ENCODE data around the gene PCSK2. TPM values are rescaled to one million over a fixed set of nuclear protein-coding genes. Genes with fewer than 3 reads are reported as not detected.

PCSK2 gene
- total and polyA plus RNA-seq, 4 donors: 0.13 to 2.2 TPM; not detected in 2

GRCh38 chr20:17287503-17287902 lies 60.7 kb downstream of the PCSK2 start:
- intact Hi-C loops (cut with DNase I): no loop called here
- Histone ChIP-seq H3K27me3 (ENCODE audit: control insufficient read depth in 1 of 2, insufficient read depth in 2 of 2, low read length in 1 of 2) (no peaks in the 10 kb centered on the region), H3K36me3 (ENCODE audit: control insufficient read depth in 1 of 2, insufficient read depth in 2 of 2, low read length in 1 of 2) (no peaks in the 10 kb centered on the region), H3K4me3 (ENCODE audit: low read length in 2 of 2) (no peak overlapping the region), H3K4me1 (ENCODE audit: control insufficient read depth in 1 of 2, insufficient read depth in 2 of 2, low read length in 2 of 2) (no peaks in the 10 kb centered on the region), H3K9me3 (ENCODE audit: control insufficient read depth, low read length) (no peaks in the 10 kb centered on the region), H3K27ac (ENCODE audit: low read depth in 1 of 2, low read length in 2 of 2) (no peak overlapping the region)
- 67 to 86% methylated on average over 2 of the region's 2 CpGs for WGBS, 2 donors
- ATAC-seq (ENCODE audit: low FRiP score) (no peak), DNase-seq (no peak)

GRCh38 chr20:17287998-17288397 lies 61.2 kb downstream of the PCSK2 start:
- WGBS, 2 donors: 83 to 84% methylated on average over 3 of the region's 3 CpGs
- no peak for ATAC-seq (ENCODE audit: low FRiP score)
- Histone ChIP-seq H3K9me3 (ENCODE audit: control insufficient read depth, low read length) (no peaks in the 10 kb centered on the region), H3K4me1 (ENCODE audit: control insufficient read depth in 1 of 2, insufficient read depth in 2 of 2, low read length in 2 of 2) (no peaks in the 10 kb centered on the region), H3K27ac (ENCODE audit: low read depth in 1 of 2, low read length in 2 of 2) (no peak overlapping the region), H3K4me3 (ENCODE audit: low read length in 2 of 2) (no peak overlapping the region), H3K27me3 (ENCODE audit: control insufficient read depth in 1 of 2, insufficient read depth in 2 of 2, low read length in 1 of 2) (no peaks in the 10 kb centered on the region), H3K36me3 (ENCODE audit: control insufficient read depth in 1 of 2, insufficient read depth in 2 of 2, low read length in 1 of 2) (no peaks in the 10 kb centered on the region)
- no peak for DNase-seq
- intact Hi-C loops (cut with DNase I): no loop called here

DNA sequence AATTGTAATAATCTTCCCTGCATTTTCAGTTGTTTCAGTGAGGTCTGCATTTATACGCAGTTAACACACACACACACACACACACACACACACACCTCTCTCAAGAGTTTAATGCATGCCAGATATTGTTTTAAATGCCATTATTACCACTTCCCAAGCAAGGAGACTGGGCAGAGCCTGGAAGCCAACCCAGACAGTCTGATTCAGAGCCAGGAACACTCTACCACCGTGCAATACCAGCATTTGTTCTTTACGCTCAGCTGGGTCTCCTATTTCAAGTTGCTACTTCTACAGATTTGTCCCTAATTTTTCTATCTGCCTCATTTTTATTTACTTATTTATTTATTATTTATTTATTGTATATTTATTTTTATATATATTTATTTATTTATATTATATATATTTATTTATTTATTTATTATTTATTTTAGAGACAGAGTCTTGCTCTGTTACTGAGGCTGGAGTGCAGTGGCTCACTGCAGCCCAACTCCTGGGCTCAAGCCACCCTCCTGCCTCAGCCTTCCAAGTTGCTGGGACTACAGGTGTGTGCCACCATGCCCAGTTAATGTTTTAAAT lies 68.4 kb downstream of the PCSK2 start:
- ATAC-seq (ENCODE audit: low FRiP score): no peak
- Histone ChIP-seq H3K4me3 (ENCODE audit: low read length in 2 of 2) (no peak overlapping the region), H3K27me3 (ENCODE audit: control insufficient read depth in 1 of 2, insufficient read depth in 2 of 2, low read length in 1 of 2) (no peaks in the 10 kb centered on the region), H3K4me1 (ENCODE audit: control insufficient read depth in 1 of 2, insufficient read depth in 2 of 2, low read length in 2 of 2) (no peaks in the 10 kb centered on the region), H3K36me3 (ENCODE audit: control insufficient read depth in 1 of 2, insufficient read depth in 2 of 2, low read length in 1 of 2) (no peaks in the 10 kb centered on the region), H3K9me3 (ENCODE audit: control insufficient read depth, low read length) (no peaks in the 10 kb centered on the region), H3K27ac (ENCODE audit: low read depth in 1 of 2, low read length in 2 of 2) (no peak overlapping the region)
- 33 to 38% methylated on average over 3 of the region's 3 CpGs for WGBS, 2 donors
- no peak for DNase-seq
- intact Hi-C loops (cut with DNase I): no loop called here

DNA sequence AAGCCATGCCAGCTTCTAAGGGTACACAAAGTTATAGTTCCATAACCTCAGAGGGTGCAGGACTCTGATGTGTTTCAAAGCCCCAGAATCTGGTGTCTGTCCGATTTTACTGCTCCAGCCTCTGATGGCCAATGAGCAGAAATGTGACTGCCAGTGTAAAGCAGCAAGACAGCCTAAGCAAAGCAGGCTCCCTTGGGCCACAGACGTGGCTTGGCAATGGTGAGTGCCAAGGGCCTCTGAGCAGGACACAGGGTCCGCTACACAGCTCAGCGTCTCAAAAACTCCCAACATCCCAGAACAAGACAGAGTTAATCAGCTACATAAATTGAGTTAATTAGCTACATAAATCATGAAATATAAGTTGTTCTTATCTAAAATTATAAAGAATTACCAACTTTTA lies 69.2 kb downstream of the PCSK2 start:
- intact Hi-C loops (cut with DNase I): no loop called here
- Histone ChIP-seq H3K27me3 (ENCODE audit: control insufficient read depth in 1 of 2, insufficient read depth in 2 of 2, low read length in 1 of 2) (no peaks in the 10 kb centered on the region), H3K9me3 (ENCODE audit: control insufficient read depth, low read length) (no peaks in the 10 kb centered on the region), H3K4me3 (ENCODE audit: low read length in 2 of 2) (no peak overlapping the region), H3K4me1 (ENCODE audit: control insufficient read depth in 1 of 2, insufficient read depth in 2 of 2, low read length in 2 of 2) (no peaks in the 10 kb centered on the region), H3K27ac (ENCODE audit: low read depth in 1 of 2, low read length in 2 of 2) (no peak overlapping the region), H3K36me3 (ENCODE audit: control insufficient read depth in 1 of 2, insufficient read depth in 2 of 2, low read length in 1 of 2) (no peaks in the 10 kb centered on the region)
- DNase-seq: no peak
- no peak for ATAC-seq (ENCODE audit: low FRiP score)
- 43 to 50% methylated on average over 4 of the region's 4 CpGs for WGBS, 2 donors

DNA sequence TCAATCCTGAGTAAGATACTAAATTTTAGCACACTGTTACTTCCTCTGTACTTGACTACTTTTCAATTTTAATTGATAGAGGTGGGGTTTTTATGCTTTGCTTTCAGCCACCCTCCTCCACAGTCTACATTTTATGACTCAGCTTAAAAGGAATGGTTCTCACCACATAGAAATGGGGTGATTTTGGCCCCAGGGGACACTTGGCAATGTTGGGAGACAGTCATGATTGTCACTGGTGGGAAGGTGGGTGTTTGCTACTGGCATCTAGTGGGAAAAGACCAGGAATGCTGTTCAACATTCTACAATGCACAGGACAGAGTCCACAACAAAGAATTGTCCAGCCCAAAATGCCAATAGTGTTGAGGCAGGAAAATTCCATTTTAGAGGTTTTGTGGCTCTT lies 71.3 kb downstream of the PCSK2 start:
- no peak for ATAC-seq (ENCODE audit: low FRiP score)
- Histone ChIP-seq H3K4me3 (ENCODE audit: low read length in 2 of 2) (no peak overlapping the region), H3K9me3 (ENCODE audit: control insufficient read depth, low read length) (no peaks in the 10 kb centered on the region), H3K27ac (ENCODE audit: low read depth in 1 of 2, low read length in 2 of 2) (no peak overlapping the region), H3K4me1 (ENCODE audit: control insufficient read depth in 1 of 2, insufficient read depth in 2 of 2, low read length in 2 of 2) (no peaks in the 10 kb centered on the region), H3K36me3 (ENCODE audit: control insufficient read depth in 1 of 2, insufficient read depth in 2 of 2, low read length in 1 of 2) (no peaks in the 10 kb centered on the region), H3K27me3 (ENCODE audit: control insufficient read depth in 1 of 2, insufficient read depth in 2 of 2, low read length in 1 of 2) (no peaks in the 10 kb centered on the region)
- no peak for DNase-seq
- intact Hi-C loops (cut with DNase I): no loop called here

DNA sequence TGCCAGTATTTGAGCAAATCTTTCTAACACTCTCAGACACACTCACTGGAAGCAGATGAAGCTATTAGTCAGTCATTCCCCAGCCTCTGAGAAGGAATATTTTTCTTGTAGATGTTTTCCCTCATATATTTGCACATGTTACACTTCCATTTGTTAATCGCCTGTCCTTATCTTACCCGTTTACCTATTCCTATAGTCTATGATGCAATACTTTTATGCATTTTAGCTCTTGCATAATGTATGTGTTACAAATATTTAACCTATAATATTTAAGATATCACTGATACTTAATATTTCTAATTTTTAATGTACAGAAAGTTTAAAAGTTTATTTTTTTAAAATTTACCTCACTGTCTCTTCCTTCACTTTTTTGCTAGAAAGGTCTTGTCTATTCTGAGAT lies 71.9 kb downstream of the PCSK2 start:
- H3K36me3 ChIP-seq (ENCODE audit: control insufficient read depth in 1 of 2, insufficient read depth in 2 of 2, low read length in 1 of 2): no peaks in the 10 kb centered on the region
- no peaks in the 10 kb centered on the region for H3K9me3 ChIP-seq (ENCODE audit: control insufficient read depth, low read length)
- H3K27ac ChIP-seq (ENCODE audit: low read depth in 1 of 2, low read length in 2 of 2): no peak overlapping the region
- intact Hi-C loops (cut with DNase I): no loop called here
- H3K4me1 ChIP-seq (ENCODE audit: control insufficient read depth in 1 of 2, insufficient read depth in 2 of 2, low read length in 2 of 2): no peaks in the 10 kb centered on the region
- H3K27me3 ChIP-seq (ENCODE audit: control insufficient read depth in 1 of 2, insufficient read depth in 2 of 2, low read length in 1 of 2): no peaks in the 10 kb centered on the region
- ATAC-seq (ENCODE audit: low FRiP score) (no peak), DNase-seq (no peak)
- H3K4me3 ChIP-seq (ENCODE audit: low read length in 2 of 2): no peak overlapping the region
- WGBS, 2 donors: 83 to 85% methylated on average over 2 of the region's 2 CpGs

DNA sequence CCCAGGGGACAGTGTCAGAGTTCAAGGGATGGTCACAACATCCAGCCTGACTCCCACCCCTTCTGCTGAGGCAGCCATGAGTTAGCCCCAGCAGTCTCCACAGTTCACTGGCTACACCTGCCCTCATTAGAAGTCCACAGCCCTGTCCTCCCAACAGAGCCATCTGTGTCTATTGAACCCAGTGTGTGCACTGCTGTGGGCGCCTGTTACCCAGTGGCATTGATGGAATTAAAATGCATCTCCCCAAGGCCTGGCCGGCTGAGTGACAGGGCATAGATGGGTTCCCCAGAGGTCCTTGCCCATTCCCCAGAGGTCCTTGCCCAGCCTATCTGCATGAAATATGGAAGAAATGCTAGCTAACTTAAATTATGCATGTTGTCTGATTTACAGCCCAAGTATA lies 73.3 kb downstream of the PCSK2 start:
- H3K9me3 ChIP-seq (ENCODE audit: control insufficient read depth, low read length): no peaks in the 10 kb centered on the region
- no peak overlapping the region for H3K27ac ChIP-seq (ENCODE audit: low read depth in 1 of 2, low read length in 2 of 2)
- H3K36me3 ChIP-seq (ENCODE audit: control insufficient read depth in 1 of 2, insufficient read depth in 2 of 2, low read length in 1 of 2): no peaks in the 10 kb centered on the region
- 69 to 80% methylated on average over 2 of the region's 2 CpGs for WGBS, 2 donors
- DNase-seq (no peak), ATAC-seq (ENCODE audit: low FRiP score) (no peak)
- H3K4me1 ChIP-seq (ENCODE audit: control insufficient read depth in 1 of 2, insufficient read depth in 2 of 2, low read length in 2 of 2): no peaks in the 10 kb centered on the region
- no peaks in the 10 kb centered on the region for H3K27me3 ChIP-seq (ENCODE audit: control insufficient read depth in 1 of 2, insufficient read depth in 2 of 2, low read length in 1 of 2)
- intact Hi-C loops (cut with DNase I): no loop called here
- H3K4me3 ChIP-seq (ENCODE audit: low read length in 2 of 2): no peak overlapping the region

DNA sequence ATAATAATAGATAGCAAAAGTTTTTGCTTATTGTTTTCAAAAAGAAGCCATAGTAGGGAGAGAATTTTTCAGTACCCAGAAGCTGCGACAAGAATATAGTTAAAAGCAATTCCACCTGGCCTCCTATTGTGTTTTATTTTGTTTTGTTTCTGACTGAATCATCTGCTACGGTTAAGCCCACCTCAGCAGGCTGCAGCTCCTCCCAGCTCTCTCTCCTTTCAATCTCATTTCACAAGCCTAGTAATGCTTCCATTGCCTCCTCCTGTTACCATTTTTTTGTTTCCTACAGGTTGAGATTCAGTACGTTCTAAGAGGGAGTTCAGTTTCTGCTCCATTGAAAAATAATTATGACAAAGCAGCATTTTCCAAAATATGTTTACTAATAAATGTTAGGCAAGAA lies 77.9 kb downstream of the PCSK2 start:
- WGBS, 2 donors: 28 to 29% methylated on average over 3 of the region's 3 CpGs
- DNase-seq (no peak), ATAC-seq (ENCODE audit: low FRiP score) (no peak)
- intact Hi-C loops (cut with DNase I): no loop called here
- Histone ChIP-seq H3K9me3 (ENCODE audit: control insufficient read depth, low read length) (no peaks in the 10 kb centered on the region), H3K27ac (ENCODE audit: low read depth in 1 of 2, low read length in 2 of 2) (no peak overlapping the region), H3K4me1 (ENCODE audit: control insufficient read depth in 1 of 2, insufficient read depth in 2 of 2, low read length in 2 of 2) (no peaks in the 10 kb centered on the region), H3K27me3 (ENCODE audit: control insufficient read depth in 1 of 2, insufficient read depth in 2 of 2, low read length in 1 of 2) (no peaks in the 10 kb centered on the region), H3K4me3 (ENCODE audit: low read length in 2 of 2) (no peak overlapping the region), H3K36me3 (ENCODE audit: control insufficient read depth in 1 of 2, insufficient read depth in 2 of 2, low read length in 1 of 2) (no peaks in the 10 kb centered on the region)

GRCh38 chr20:17306427-17306826 lies 79.6 kb downstream of the PCSK2 start:
- WGBS, 2 donors: 86 to 87% methylated on average over 4 of the region's 4 CpGs

More at GRCh38 chr20:17306427-17306826, 79.6 kb downstream of the PCSK2 start:
- no peak overlapping the region for H3K4me3 ChIP-seq (ENCODE audit: low read length in 2 of 2)
- no peaks in the 10 kb centered on the region for H3K27me3 ChIP-seq (ENCODE audit: control insufficient read depth in 1 of 2, insufficient read depth in 2 of 2, low read length in 1 of 2)
- H3K4me1 ChIP-seq (ENCODE audit: control insufficient read depth in 1 of 2, insufficient read depth in 2 of 2, low read length in 2 of 2): no peaks in the 10 kb centered on the region
- DNase-seq: no peak
- intact Hi-C loops (cut with DNase I): no loop called here
- H3K27ac ChIP-seq (ENCODE audit: low read depth in 1 of 2, low read length in 2 of 2): no peak overlapping the region
- H3K9me3 ChIP-seq (ENCODE audit: control insufficient read depth, low read length): no peaks in the 10 kb centered on the region
- H3K36me3 ChIP-seq (ENCODE audit: control insufficient read depth in 1 of 2, insufficient read depth in 2 of 2, low read length in 1 of 2): no peaks in the 10 kb centered on the region
- no peak for ATAC-seq (ENCODE audit: low FRiP score)
